IMR-90 (cell line): ENCODE results near the gene UNKL.

Source experiments
- BHLHE40 ChIP-seq: fragments of 150-350 bp; IDR thresholded peaks from 2 replicates; pipeline ENCODE4 v1.6.1; 2016; ENCODE audit warnings: mild to moderate bottlenecking, low read depth, low read length
- CEBPB ChIP-seq: IDR thresholded peaks from 2 replicates; pipeline ENCODE4 v1.6.1; 2012; ENCODE audit warnings: low read depth, low read length, improper control_type of control experiment
- CTCF ChIP-seq: conservative IDR thresholded peaks from 2 replicates; pipeline ENCODE4 v1.5.1; 2012; ENCODE audit warnings: mild to moderate bottlenecking, low read depth, low read length, improper control_type of control experiment
- ELK1 ChIP-seq: fragments of 150-350 bp; IDR thresholded peaks from 2 replicates; pipeline ENCODE4 v1.6.1; 2016; ENCODE audit warnings: low read depth, mild to moderate bottlenecking, low read length, moderate library complexity, borderline replicate concordance
- MAZ ChIP-seq: IDR thresholded peaks from 2 replicates; pipeline ENCODE4 v1.6.1; 2012; ENCODE audit warnings: low read depth, mild to moderate bottlenecking, low read length, improper control_type of control experiment, moderate library complexity, borderline replicate concordance
- MXI1 ChIP-seq: IDR thresholded peaks from 2 replicates; pipeline ENCODE4 v1.6.1; 2012; ENCODE audit warnings: low read depth, mild to moderate bottlenecking, low read length, moderate library complexity, borderline replicate concordance
- NFE2L2 ChIP-seq: fragments of 150-350 bp; IDR thresholded peaks from 2 replicates; pipeline ENCODE4 v1.6.1; 2016; ENCODE audit warnings: low read depth, mild to moderate bottlenecking, low read length
- POLR2A ChIP-seq: IDR thresholded peaks from 2 replicates; pipeline ENCODE4 v1.6.1; 2012; ENCODE audit warnings: mild to moderate bottlenecking, low read depth, low read length
- RAD21 ChIP-seq: IDR thresholded peaks from 2 replicates; pipeline ENCODE4 v1.6.1; 2012; ENCODE audit warnings: low read length, improper control_type of control experiment
- RCOR1 ChIP-seq: IDR thresholded peaks from 2 replicates; pipeline ENCODE4 v1.6.1; 2012; ENCODE audit warnings: mild to moderate bottlenecking, low read length, improper control_type of control experiment; ENCODE audit not compliant: insufficient replicate concordance
- RFX5 ChIP-seq: IDR thresholded peaks from 2 replicates; pipeline ENCODE4 v1.8.0; 2012; ENCODE audit warnings: low read depth, mild to moderate bottlenecking, low read length, moderate library complexity
- SMC3 ChIP-seq: fragments of 150-350 bp; IDR thresholded peaks from 2 replicates; pipeline ENCODE4 v1.6.1; 2016; ENCODE audit warnings: low read depth, mild to moderate bottlenecking, antibody characterized with exemption, low read length, moderate library complexity
- USF2 ChIP-seq: fragments of 150-350 bp; IDR thresholded peaks from 2 replicates; pipeline ENCODE4 v1.6.1; 2017; ENCODE audit warnings: mild to moderate bottlenecking, antibody characterized with exemption, low read length, low read depth

GRCh38 chr16:1332618-1333148, 81.8 kb downstream of the UNKL start:
- no peak for TF ChIP-seq CTCF
- TF ChIP-seq RAD21 = no peak
- TF ChIP-seq POLR2A = no peak
- no peak for TF ChIP-seq MXI1
- TF ChIP-seq BHLHE40 = no peak
- TF ChIP-seq RFX5 = no peak
- TF ChIP-seq MAZ = no peak
- TF ChIP-seq SMC3 = no peak
- no peak for TF ChIP-seq RCOR1
- TF ChIP-seq ELK1 = no peak
- TF ChIP-seq USF2 = no peak
- no peak for TF ChIP-seq NFE2L2
- no peak for TF ChIP-seq CEBPB
